Stomach (tissue), 4 donors: ENCODE results near the gene UBL5.

ENCODE experiments used
- POLR2A ChIP-seq, 4 donors: fragments of 450-650 bp; IDR thresholded peaks; one replicate each; pipeline ENCODE4 v1.6.1; 2016; ENCODE audit warnings: antibody characterized with exemption in 4 of 4, control low read depth in 2 of 4, mild to moderate bottlenecking in 1 of 4, moderate library complexity in 1 of 4
- TF ChIP-seq, protein P1 (sequence below), 7 experiments: fragments of 450-650 bp in 4 of 7; fragments of 200-600 bp in 3 of 7; sonication (generic) in 3 of 7; IDR thresholded peaks; one replicate each; pipeline ENCODE4 v1.5.1; 2016 to 2019; ENCODE audit warnings: antibody characterized with exemption in 7 of 7, control low read depth in 2 of 7, mild to moderate bottlenecking in 1 of 7

DNA sequence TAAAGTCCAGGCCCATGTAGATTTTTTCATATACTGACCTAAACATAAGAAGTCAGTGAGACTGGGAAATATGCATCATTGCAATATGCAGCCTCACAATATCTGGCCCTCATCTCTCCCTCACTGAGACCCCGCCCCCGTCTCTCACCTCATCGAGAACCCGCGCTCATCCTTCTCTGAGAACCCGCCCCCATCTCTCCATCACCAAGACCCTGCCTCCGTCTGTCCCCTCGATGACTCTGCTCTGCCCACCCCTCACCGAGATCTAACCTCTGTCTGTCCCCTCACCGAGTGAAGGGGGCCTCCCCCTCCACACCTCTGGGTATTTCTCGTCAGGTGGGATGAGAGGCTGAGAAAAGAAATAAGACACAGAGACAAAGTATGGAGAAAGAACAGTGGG lies 38.7 kb upstream of the UBL5 start:
- TF ChIP-seq, protein P1, sequence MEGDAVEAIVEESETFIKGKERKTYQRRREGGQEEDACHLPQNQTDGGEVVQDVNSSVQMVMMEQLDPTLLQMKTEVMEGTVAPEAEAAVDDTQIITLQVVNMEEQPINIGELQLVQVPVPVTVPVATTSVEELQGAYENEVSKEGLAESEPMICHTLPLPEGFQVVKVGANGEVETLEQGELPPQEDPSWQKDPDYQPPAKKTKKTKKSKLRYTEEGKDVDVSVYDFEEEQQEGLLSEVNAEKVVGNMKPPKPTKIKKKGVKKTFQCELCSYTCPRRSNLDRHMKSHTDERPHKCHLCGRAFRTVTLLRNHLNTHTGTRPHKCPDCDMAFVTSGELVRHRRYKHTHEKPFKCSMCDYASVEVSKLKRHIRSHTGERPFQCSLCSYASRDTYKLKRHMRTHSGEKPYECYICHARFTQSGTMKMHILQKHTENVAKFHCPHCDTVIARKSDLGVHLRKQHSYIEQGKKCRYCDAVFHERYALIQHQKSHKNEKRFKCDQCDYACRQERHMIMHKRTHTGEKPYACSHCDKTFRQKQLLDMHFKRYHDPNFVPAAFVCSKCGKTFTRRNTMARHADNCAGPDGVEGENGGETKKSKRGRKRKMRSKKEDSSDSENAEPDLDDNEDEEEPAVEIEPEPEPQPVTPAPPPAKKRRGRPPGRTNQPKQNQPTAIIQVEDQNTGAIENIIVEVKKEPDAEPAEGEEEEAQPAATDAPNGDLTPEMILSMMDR (IDR thresholded peaks at IDR 0.05), result no peak
- TF ChIP-seq POLR2A (IDR thresholded peaks at IDR 0.05), result no peak
